Urinary bladder (tissue), 4 donors: ENCODE measurements around the gene DAPK2. TPM values are rescaled to one million over a fixed set of nuclear protein-coding genes. Genes with fewer than 3 reads are reported as not detected.
"Not testable (repeated sequence)": the region's sequence is repeated elsewhere in the genome, so short reads cannot be mapped to it uniquely, and the experiment has no call there.

Experiments used
- DNase-seq: peaks from one replicate; pipeline ENCODE4 v3.0.0-alpha.2; 2015; ENCODE audit errors: extremely low spot score
- H3K27ac ChIP-seq: one replicate; pipeline ENCODE4 v1.5.1; 2013; ENCODE audit warnings: low read depth, mild to moderate bottlenecking, moderate library complexity
- H3K36me3 ChIP-seq: one replicate; pipeline ENCODE4 v1.6.1; 2013; ENCODE audit warnings: mild to moderate bottlenecking, moderate library complexity; ENCODE audit not compliant: insufficient read depth
- H3K4me1 ChIP-seq: one replicate; pipeline ENCODE4 v1.6.1; 2013; ENCODE audit warnings: mild to moderate bottlenecking, moderate library complexity; ENCODE audit not compliant: insufficient read depth
- H3K4me3 ChIP-seq: one replicate; pipeline ENCODE4 v1.5.1; 2013; ENCODE audit warnings: low read depth, low read length
- WGBS: extraction: QIAGEN DNeasy Blood & Tissue Kit; methylation state at CpG from one replicate; pipeline ENCODE4 v1.1.7; 2013; 5-methylcytosine and 5-hydroxymethylcytosine counted together
- polyA plus RNA-seq: library from polyadenylated mRNA; stranded (reverse); fragments of 200-250 nt; gene quantifications from one replicate; pipeline ENCODE4 v1.2.3, GENCODE V29; 2013
- total RNA-seq: library from RNA; depleted of rRNA; stranded (reverse); fragments of >200 nt; gene quantifications from one replicate; pipeline ENCODE4 v1.2.3, GENCODE V29; 2014
- donor health status: healthy with polysubstance abuse.
- donor health status: healthy.

Gene DAPK2
- total and polyA plus RNA-seq, 2 donors: 1.3 to 6.0 TPM

DNA sequence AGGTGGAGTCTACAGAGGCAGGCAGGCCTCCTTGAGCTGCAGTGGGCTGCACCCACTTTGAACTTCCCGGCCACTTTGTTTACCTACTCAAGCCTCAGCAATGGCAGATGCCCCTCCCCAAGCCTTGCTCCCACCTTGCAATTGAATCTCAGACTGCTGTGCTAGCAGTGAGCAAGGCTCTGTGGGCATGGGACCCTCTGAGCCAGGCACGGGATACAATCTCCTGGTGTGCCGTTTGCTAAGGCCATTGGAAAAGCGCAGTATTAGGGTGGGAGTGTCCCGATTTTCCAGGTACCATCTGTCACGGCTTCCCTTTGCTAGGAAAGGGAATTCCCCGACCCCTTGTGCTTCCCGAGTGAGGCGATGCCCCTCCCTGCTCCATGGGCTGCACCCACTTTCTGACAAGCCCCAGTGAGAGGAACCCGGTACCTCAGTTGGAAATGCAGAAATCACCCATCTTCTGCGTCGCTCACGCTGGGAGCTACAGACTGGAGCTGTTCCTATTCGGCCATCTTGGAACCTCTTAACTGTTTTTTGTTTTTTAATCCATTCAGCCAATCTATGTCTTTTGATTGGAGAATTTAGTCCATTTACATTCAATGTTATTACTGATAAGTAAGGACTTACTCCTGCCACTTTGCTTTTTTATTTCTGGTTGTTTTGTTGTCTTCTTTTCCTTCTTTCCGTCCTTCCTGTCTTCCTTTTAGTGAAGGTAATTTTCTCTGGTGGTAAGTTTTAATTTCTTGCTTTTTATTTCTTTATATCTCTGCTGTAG lies 83.2 kb downstream of the DAPK2 start:
- 97% methylated on average over 15 of the region's 15 CpGs for whole genome bisulfite sequencing
- not testable (repeated sequence) for H3K27ac ChIP-seq, DNase-seq, H3K4me1 ChIP-seq, H3K4me3 ChIP-seq, H3K36me3 ChIP-seq

DNA sequence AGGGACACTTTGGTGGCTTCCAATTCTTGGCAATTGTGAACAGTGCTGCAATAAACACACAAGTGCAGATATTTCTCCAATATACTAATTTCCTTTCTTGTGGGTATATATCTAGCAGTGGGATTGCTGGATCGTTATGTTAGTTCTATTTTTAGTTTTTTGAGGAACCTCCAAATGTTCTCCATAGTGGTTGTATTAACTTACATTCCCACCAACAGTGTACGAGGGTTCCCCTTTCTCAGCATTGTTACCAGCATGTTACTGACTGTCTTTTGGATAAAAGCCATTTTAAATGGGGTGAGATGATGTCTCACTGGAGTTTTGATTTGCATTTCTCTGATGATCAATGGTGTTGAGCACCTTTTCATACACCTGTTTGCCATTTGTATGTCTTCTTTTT lies 92.8 kb downstream of the DAPK2 start:
- Histone ChIP-seq H3K4me3 (no peak overlapping the region), H3K27ac (no peak overlapping the region), H3K4me1 (no peaks in the 10 kb centered on the region), H3K36me3 (no peaks in the 10 kb centered on the region)
- 42% methylated on average over 2 of the region's 2 CpGs for WGBS
- DNase-seq: no peak

DNA sequence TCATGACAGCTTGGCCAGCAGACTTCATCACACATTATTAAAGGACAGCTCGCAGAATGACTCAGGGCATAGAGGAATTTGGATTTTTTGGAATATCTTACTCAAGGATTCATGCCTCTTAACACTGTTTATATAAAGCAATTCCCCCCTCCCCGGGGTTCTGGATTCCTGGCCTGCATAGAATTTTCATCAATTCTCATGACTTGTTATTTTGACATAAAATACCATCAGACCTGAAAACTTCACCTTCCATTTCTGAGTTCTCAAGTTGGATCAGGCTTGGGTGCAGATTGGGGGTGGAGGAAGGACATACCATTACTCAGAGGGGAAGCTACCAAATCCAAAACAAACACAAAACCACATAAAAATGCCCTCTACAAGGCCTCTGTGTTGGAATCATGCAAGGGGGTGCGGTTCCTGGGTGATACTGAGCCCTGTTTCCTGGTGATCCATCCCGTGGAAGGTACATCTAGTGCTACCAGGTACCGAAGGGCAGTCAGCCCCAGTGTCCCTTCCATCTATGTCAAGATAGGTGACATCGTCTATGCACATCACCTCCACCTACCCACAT lies 95.3 kb downstream of the DAPK2 start:
- Histone ChIP-seq H3K27ac (no peak overlapping the region), H3K4me3 (no peak overlapping the region), H3K4me1 (no peaks in the 10 kb centered on the region), H3K36me3 (no peaks in the 10 kb centered on the region)
- no peak for DNase-seq
- 70% methylated on average over 6 of the region's 6 CpGs for WGBS

DNA sequence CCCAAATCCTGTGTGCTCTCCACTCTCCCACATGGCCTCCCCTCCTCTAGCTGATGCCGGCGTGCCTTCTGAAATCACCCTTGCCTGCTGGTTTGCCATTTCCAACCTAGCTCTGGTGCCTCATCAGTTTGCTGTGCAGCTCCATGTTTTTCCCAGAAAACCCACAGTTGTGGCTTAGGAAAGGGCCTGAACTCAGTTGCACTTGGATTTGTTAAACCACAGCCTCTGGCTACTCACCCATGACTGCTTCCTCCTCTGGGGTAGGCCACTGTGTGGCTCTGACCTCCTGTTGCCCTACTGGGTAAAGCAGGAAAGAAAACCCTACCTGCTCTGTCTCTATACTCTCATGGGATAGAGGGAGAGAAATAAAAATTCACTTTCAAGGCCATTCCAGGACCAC lies 97.3 kb downstream of the DAPK2 start:
- DNase-seq: no peak
- H3K27ac ChIP-seq: no peak overlapping the region
- no peaks in the 10 kb centered on the region for H3K4me1 ChIP-seq

DNA sequence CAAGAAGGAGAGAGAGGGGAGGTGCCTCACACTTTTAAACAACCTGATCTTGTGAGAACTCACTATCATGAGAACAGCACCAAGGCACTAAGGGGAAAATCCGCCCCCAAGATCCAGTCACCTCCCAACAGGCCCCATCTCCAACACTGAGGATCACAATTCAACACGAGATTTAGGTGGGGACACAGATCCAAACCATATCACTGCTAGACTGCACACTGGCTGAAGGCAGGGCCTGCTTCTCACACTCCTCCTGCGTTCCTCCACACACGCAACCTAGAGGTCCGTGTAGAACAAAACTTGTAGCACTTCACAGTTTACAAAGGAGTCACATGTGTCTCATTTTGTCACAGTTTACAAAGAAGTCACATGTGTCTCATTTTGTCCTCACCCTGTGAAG lies 97.8 kb downstream of the DAPK2 start:
- WGBS: 94% methylated on average over 5 of the region's 5 CpGs
- H3K27ac ChIP-seq: no peak overlapping the region

More for the DNA sequence above, 97.3 kb downstream of the DAPK2 start:
- Histone ChIP-seq H3K36me3 (no peaks in the 10 kb centered on the region), H3K4me3 (no peak overlapping the region)
- 97% methylated on average over 2 of the region's 2 CpGs for WGBS

DNA sequence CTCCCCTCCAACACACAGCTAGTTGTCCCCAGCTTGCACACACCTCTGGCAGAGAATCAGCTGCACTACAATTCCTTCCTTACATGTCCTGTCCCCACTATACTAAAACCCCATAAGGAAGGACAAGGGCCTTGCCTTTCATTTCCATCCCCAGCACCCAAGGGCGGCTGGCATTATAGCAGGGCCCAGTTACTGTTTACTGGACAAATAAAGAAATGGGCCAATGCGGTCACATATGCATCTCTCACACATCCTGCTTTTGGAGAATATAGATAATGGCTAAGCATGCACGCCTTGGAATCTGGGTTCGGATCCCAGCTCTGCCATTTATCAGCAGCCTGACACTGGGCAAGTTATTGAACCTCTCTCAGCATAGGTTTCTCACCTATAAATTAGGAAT lies 99.1 kb downstream of the DAPK2 start:
- no peaks in the 10 kb centered on the region for H3K4me1 ChIP-seq
- no peak overlapping the region for H3K4me3 ChIP-seq
- no peak overlapping the region for H3K27ac ChIP-seq
- 97% methylated on average over 4 of the region's 4 CpGs for WGBS
- H3K36me3 ChIP-seq: no peaks in the 10 kb centered on the region
- DNase-seq: no peak

More for the DNA sequence above, 97.8 kb downstream of the DAPK2 start:
- Histone ChIP-seq H3K4me3 (no peak overlapping the region), H3K4me1 (no peaks in the 10 kb centered on the region), H3K36me3 (no peaks in the 10 kb centered on the region)
- no peak for DNase-seq

DNA sequence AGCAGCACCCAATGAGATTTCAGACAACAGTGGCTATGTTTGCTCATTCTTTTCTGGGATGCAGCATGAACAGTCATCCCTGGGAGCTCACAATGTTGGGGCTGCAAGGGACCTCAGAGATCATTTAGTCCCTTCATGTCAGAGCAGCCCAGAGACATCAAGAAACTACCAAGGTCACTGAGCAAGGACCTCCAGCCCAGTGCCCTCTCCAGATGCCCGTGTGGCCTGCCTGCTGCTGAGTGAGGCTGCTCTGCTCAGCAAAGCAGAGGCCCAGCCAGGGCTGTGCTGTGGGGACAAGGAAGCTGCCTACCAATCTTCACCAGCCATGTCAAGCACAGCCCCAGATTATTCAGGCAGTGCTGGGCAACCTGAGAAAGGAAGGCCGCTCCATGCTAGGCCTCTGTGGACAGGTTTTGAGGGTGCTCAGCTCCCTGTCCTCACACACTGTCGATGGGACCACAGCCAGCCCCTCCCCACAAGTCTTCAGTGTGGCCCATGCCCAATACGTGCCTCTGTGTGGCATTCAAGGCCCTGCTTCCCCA lies 99.7 kb downstream of the DAPK2 start:
- Histone ChIP-seq H3K4me3 (no peak overlapping the region), H3K36me3 (no peaks in the 10 kb centered on the region), H3K4me1 (no peaks in the 10 kb centered on the region), H3K27ac (no peak overlapping the region)
- WGBS: 90% methylated on average over 4 of the region's 4 CpGs
- DNase-seq: no peak

DNA sequence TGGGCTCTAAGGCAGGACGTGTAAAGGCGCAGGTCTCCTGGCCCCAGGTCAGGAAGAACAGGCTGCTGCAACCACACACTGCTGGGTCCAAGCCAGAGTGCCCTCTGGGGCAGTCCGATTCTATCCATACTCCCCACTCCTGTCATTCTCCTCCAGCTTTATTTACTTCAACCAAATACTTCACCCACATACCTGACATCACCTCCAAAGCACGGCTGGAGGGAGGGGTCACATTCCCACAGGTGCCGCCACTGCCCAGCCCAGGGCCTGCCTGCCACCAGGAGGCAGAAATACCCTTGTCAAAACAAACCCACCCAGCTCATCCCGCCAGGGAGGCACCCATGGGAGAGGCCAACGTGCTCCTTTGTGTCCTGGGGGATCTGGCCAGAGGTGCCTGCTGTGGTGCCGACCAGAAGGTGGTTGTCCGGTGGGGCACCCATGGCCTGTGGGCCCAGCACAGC lies 100.4 kb downstream of the DAPK2 start:
- WGBS: 83% methylated on average over 9 of the region's 9 CpGs
- Histone ChIP-seq H3K36me3 (no peaks in the 10 kb centered on the region), H3K27ac (peak overlapping the region; percentile 31), H3K4me1 (no peaks in the 10 kb centered on the region), H3K4me3 (no peak overlapping the region)
- no peak for DNase-seq

DNA sequence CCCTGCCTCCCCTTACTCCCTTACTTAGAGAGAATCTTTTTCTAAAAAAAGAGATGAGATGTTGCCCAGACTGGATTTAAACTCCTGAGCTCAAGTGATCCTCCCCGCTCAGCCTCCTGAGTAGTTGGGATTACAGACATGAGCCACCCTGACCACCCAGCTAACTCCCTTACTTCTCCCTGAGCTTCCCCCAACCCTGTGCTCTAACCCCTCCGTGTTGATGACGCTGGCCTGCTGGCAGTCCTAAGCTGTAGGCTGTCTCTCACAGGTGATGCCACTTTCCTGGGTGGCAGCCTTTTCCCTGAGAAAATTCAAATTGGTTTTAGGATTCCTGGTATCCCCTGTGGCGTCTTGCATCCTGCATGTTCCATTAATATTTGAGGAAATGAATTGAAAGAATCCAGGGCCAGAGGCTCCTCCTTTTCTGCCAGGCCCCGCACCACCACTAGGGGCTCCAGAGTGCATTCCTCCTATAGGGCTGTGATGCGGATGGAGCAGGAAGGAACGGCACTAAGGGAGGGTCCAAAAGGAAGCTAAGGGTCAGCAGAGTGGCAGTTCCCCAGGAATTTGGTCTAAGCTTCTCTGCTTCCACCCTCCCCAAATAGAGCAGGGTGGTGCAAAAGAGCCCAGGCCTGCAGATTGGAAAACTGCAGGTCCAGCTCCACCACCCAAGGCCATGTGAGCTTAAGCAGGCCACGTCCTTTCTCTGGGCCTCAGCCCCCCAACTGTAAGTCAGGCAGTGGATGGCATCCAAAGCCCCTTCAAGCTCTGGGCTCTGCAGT lies 101.1 kb downstream of the DAPK2 start:
- Histone ChIP-seq H3K27ac (peak overlapping the region; percentile 31), H3K4me1 (no peaks in the 10 kb centered on the region), H3K4me3 (no peak overlapping the region), H3K36me3 (no peaks in the 10 kb centered on the region)
- peak; percentile 18 for DNase-seq
- WGBS: 45% methylated on average over 8 of the region's 8 CpGs

DNA sequence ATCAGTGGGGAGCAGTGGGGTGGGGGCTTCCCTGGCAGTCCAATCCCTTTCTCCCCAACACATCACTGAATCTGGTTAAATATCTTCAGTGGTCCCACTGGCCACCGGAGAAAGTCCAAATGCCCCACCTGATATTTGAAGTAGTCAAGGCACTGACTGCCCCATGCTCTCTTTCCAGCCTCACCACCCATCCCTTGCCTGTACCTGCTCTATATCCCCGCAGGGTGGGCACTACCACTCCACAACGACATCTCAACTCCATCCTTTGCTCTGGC lies 101.7 kb downstream of the DAPK2 start:
- H3K27ac ChIP-seq: no peak overlapping the region
- H3K4me3 ChIP-seq: no peak overlapping the region
- WGBS: 91% methylated on average over 3 of the region's 3 CpGs
- no peaks in the 10 kb centered on the region for H3K4me1 ChIP-seq
- DNase-seq: no peak
- no peaks in the 10 kb centered on the region for H3K36me3 ChIP-seq

DNA sequence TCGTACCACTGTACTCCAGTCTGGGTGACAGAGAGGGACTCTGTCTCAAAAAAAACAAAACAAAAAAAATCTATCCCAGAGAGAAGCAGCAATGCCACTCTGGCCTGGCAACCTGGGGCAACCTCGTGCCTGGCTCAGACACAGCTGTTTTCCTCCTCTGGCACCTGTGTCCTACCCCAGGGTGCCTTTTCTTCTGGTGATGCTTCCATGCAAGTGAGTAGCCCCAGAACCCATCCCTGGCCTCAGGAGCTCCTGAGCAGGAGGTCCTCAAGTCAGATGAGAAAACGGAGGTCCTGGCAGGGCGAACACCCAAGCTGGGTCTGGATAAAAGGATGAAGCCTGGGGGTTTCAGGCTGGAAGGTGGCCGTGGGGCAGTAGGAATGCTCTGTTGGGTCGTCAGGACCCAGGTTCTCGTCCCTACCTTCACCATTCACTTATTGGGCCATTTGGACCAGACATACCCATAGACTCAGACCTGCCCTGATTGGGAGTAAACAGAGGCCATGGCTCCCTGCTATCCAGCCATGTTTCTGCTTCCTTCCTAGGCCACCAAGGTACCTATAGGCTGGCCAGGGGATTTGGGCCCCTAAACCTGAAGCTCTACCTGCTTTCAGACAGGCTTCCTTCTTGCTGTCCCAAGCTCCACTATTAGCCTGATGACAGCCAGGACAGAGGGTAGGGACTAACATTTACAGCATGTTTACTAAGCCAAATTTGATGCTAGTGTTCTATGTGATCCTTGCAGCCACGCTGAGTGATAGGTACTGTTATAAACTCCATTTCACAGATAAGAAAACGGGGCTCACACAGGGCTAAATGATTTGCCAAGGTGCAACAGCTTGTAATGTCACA lies 102.2 kb downstream of the DAPK2 start:
- no peak overlapping the region for H3K4me3 ChIP-seq
- WGBS: 83% methylated on average over 9 of the region's 9 CpGs
- no peaks in the 10 kb centered on the region for H3K36me3 ChIP-seq
- no peak overlapping the region for H3K27ac ChIP-seq
- no peak for DNase-seq
- no peaks in the 10 kb centered on the region for H3K4me1 ChIP-seq

DNA sequence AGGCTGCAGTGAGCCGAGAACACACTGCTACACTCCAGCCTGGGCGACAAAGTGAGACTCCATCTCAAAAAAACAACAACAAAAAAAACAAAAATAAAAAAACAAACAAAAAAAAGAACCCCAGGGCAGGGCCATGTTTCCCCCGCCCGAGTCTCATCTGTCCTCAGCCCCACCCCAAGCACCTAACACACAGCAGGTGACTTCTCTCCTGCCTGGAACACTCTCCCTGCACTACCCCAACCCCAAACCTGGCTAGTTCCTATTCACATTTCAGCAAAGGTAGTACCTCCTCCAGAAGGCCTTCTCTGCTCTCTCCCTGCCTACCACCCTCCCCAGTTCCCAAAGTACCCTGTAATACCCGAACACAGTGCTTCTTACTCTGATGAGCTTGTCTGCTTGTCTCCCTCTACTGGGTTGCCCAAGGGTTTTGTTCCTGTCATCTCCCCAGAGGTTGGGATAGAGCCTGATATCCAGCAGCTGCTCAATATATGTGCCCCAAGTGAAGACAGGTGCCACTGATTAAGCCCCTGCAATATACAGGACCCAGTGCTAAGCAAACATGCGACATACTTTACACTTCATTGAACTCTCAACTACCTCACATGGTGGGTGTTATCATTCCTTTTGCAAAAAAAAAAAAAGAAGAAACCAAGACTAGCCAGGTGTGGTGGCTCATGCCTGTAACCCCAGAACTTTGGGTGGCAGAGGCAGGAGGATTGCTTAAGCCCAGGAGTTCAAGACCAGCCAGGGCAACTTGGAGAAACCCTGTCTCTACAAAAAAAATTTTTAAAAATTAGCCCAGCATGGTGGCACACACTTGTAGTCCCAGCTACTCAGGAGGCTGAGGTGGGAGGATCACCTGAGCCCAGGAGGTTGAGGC lies 103.6 kb downstream of the DAPK2 start:
- H3K4me1 ChIP-seq: no peaks in the 10 kb centered on the region
- WGBS: 94% methylated on average over 6 of the region's 6 CpGs
- DNase-seq: no peak
- no peak overlapping the region for H3K4me3 ChIP-seq
- no peak overlapping the region for H3K27ac ChIP-seq
- no peaks in the 10 kb centered on the region for H3K36me3 ChIP-seq
